HG02981 (cell line): ENCODE measurements around the gene AS3MT.
"Not testable (repeated sequence)": the region's sequence is repeated elsewhere in the genome, so short reads cannot be mapped to it uniquely, and the experiment has no call there.

Experiments used
- ATAC-seq: cut with Tn5 transposase; IDR thresholded peaks from one replicate; pipeline ENCODE4 v1.9.1; 2021; ENCODE audit warnings: mild to moderate bottlenecking, moderate library complexity; ENCODE audit not compliant: unreplicated experiment

The AS3MT gene

GRCh38 chr10:102855731-102856436, 13.4 kb upstream of the AS3MT start:
- not testable (repeated sequence) for ATAC-seq

DNA sequence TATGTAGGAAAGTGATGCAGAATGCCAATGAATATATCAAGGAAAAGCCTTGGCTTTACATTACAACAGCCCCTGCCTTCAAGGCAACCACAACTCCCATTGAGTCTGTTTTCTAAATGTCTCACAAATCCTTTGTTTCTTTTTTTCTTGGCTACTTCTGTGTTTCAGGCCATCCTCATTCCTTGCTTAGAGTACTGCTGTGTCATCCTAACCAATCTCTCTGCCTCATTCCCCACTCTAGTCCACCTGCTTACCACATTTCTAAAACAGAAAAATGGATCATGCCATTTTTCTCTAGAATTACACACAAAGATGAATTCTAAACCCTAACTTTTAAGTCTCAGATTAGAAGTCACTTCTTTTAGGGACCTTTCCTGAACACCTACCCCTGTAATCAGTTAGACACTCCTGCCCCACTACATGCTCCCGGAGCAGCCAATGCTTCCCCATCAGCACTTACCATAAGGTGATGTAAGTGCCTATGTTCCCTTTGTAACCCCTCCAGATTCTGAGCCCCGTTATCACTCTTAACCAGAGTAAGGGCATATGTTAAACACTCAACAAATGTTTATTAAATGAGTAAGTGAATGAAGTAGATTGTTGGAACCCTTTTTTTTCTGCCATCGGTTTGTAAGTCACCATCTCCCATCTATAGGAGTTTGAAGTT, 12.4 kb upstream of the AS3MT start:
- no peak for ATAC-seq

GRCh38 chr10:102859911-102860310, 9.4 kb upstream of the AS3MT start:
- ATAC-seq = no peak

DNA sequence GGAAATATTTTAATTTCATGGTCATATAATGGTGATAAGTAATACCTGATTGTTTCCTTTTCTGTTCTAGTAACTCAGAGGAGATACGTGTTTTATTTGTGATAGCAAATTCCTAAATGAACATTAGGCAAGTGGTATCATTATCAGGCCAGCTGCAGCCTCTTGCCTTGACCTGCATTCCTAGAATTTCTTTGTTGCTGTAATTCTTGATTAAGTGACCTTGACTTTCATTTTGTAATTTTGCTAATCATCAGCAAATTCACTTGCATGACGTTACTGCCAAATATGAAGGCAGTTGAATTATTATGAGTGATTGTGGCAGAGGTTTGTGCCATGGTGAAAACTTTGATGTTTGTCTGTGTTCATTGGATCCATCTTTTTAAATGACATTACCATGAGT, 5.6 kb upstream of the AS3MT start:
- no peak for ATAC-seq

- no peak for ATAC-seq
These were observed 3.6 kb upstream of the AS3MT start for GRCh38 chr10:102865620-102866019.

GRCh38 chr10:102868911-102869257, 386 bp upstream of the AS3MT start:
- no peak for ATAC-seq

GRCh38 chr10:102870221-102870620, 951 bp downstream of the AS3MT start:
- no peak for ATAC-seq

- no peak for ATAC-seq
These were observed 2.9 kb downstream of the AS3MT start for GRCh38 chr10:102872163-102872562.

DNA sequence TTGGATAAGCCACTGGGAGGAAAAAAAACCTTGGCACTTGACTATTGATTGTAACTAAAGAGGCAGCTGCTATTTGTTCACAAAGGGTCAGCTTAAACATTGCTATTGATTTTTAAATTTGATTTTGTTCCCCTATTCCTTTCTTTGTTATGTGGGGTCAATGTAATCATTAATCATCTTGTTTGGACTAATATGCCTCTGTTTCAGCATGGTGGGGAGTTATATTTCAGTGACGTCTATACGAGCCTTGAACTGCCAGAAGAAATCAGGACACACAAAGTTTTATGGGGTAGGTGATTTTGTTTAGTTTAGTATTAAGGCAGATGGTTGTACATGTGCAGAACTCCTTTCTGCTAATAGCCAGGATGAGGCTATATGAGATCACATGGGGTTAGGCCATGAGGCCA, 7.5 kb downstream of the AS3MT start:
- no peak for ATAC-seq

DNA sequence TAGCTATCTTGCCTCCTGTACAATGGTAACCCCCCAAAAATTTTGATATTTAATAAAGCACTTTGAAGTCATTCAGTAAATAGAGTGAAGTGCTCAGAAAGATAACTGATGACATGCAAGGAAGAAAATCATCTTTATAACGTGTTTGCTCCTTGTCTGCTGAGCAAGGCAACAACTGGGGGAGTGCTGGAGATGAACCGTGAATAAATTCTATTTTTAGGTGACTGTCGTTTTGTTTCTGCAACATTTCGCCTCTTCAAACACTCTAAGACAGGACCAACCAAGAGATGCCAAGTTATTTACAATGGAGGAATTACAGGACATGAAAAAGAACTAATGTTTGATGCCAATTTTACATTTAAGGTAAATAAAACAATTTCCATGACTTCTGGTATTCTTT, 9.4 kb downstream of the AS3MT start:
- no peak for ATAC-seq

GRCh38 chr10:102880256-102880655, 11.0 kb downstream of the AS3MT start:
- no peak for ATAC-seq

DNA sequence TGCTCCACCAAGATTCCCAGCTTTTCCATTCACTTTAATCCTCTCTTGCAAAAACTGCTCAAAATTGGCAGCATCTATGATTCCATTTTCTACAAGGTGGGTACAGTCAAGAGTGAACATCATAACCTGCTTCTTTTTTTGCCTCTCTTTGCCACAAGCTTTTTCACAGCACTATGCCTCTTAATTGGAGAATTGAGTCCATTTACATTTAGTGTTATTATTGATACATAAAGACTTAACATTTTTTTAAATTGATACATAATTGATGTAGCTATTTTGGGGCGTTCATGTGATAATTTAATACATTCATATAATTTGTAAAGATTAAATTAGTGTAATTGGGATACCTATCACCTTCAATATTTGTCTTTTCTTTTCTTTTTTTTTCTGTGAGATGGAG, 18.8 kb downstream of the AS3MT start:
- ATAC-seq = no peak

- ATAC-seq = no peak
These were observed 25.4 kb downstream of the AS3MT start for GRCh38 chr10:102894466-102895213.

DNA sequence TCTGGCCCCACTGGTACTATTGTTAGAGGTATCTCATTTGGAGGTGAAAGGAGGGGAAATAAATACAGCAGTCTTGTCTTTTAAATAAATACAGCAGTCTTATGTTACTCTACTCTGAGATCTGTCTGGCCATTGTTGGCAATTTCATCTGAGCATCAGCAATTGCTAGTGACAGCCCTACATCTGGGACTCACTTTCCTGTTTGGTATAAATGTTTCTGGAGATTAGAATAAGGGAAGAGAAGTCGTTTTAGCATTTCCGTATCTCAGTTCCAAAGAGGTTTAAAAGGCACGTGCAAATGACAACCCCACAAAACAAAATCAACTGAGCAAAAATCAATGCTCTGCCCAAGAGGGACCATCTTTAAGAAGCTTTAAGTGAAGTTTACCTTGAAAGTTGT, 30.7 kb downstream of the AS3MT start:
- ATAC-seq = no peak

DNA sequence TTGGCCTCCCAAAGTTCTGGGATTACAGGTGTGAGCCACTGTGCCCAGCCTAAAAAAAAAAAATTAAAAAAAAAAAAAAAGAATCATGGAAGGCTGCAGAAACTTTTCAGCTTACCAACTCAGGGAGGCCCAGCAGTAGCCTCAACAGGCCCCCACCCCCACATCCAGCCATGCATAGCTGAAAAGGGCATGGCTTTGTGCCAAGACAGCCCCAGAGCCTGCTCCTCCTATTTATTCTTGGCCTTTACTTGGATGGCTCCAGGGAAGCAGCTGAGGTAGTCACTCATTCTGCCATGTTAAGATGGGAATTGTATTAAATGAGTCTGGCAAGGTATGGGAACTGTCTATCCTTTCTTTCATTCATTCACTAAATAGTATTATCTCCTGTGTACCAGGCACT, 35.1 kb downstream of the AS3MT start:
- no peak for ATAC-seq

DNA sequence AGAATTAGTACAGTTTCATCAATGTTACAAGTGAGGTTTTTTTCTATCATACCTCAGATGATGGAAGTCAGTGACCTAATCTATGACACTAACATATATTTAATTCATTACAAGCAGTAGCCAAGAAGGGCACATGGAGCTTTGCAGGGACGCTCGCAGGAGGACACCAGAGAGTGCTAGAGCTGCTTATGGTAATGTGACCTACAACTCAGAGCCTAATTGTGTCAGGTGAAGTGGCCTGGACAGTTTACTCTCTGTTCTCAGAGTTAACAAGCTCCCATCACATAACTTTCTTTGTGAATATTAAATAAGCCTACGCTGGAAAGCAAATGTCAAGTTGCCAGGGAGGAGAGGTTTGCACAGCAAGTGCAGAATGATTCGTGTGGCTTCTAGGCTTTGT, 37.2 kb downstream of the AS3MT start:
- no peak for ATAC-seq

GRCh38 chr10:102914781-102915180, 45.5 kb downstream of the AS3MT start:
- ATAC-seq = no peak

DNA sequence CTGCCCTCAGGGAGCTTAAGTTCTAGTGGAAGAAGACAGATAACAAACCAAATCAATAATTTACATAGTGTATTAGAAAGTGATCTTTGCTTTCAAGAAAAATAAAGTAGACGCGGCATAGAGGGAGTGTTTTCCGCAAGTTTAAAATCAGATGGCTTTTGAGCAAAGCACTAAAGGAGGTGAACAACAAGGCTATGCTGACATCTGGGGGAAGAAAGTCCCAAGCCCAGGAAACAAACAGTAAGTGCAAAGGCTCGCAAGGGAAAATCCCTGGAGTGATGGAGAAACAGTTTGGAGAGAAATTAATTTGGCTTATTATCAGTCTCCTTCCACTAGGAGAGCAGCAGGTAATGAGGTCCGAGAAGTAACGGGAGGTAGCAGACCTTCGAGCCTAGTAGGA, 46.9 kb downstream of the AS3MT start:
- no peak for ATAC-seq

- ATAC-seq = peak; percentile 32
These were observed 48.2 kb downstream of the AS3MT start for GRCh38 chr10:102917314-102917961.

- ATAC-seq = peak; percentile 86
These were observed 48.9 kb downstream of the AS3MT start, which contains the start of gene CNNM2 for GRCh38 chr10:102917962-102918816. Gene CNNM2, plus strand, starts transcription at chr10:102918294. Its CDS starts 187 bp downstream, at chr10:102918481.
